Mucosa of rectum (tissue), 2 donors: ENCODE results near the gene PPARD.
"Not testable (repeated sequence)": the region's sequence is repeated elsewhere in the genome, so short reads cannot be mapped to it uniquely, and the experiment has no call there.

Source experiments
- H3K27ac ChIP-seq, 2 donors: one replicate each; pipeline ENCODE4 v1.7.0; 2013; ENCODE audit warnings: inconsistent platforms in 2 of 2, low read depth in 2 of 2, low read length in 2 of 2
- H3K27me3 ChIP-seq, 2 donors: one replicate each; pipeline ENCODE4 v1.7.0; 2013; ENCODE audit warnings: low read length in 2 of 2; ENCODE audit not compliant: control insufficient read depth in 2 of 2, insufficient read depth in 2 of 2
- H3K36me3 ChIP-seq, 2 donors: one replicate each; pipeline ENCODE4 v1.7.0; 2013; ENCODE audit warnings: low read length in 2 of 2; ENCODE audit not compliant: control insufficient read depth in 2 of 2, insufficient read depth in 2 of 2
- H3K4me1 ChIP-seq, 2 donors: one replicate each; pipeline ENCODE4 v1.7.0; 2013; ENCODE audit warnings: low read length in 2 of 2, mild to moderate bottlenecking in 1 of 2; ENCODE audit not compliant: control insufficient read depth in 2 of 2, insufficient read depth in 2 of 2
- H3K4me3 ChIP-seq, 2 donors: one replicate each; pipeline ENCODE4 v1.7.0; 2013; ENCODE audit warnings: low read length in 2 of 2
- H3K9ac ChIP-seq, 2 donors: one replicate each; pipeline ENCODE4 v1.7.0; 2013; ENCODE audit warnings: low read length in 2 of 2, low read depth in 1 of 2, mild to moderate bottlenecking in 1 of 2
- H3K9me3 ChIP-seq, 2 donors: one replicate each; pipeline ENCODE4 v1.7.0; 2013; ENCODE audit warnings: low read length in 2 of 2; ENCODE audit not compliant: control insufficient read depth in 2 of 2
- donor health status: healthy.
- donor health status: Normal muscosa, but diverticular disease.

The PPARD gene

GRCh38 chr6:35377002-35377401, 34.6 kb downstream of the PPARD start:
- H3K36me3 ChIP-seq = peaks cover 0 to 4% of the 10 kb centered on the region in 2 donors
- H3K9me3 ChIP-seq = no peaks in the 10 kb centered on the region
- no peak overlapping the region for H3K4me3 ChIP-seq
- H3K4me1 ChIP-seq = no peaks in the 10 kb centered on the region
- no peak overlapping the region for H3K27ac ChIP-seq
- H3K9ac ChIP-seq = no peak overlapping the region
- no peaks in the 10 kb centered on the region for H3K27me3 ChIP-seq

- H3K4me1 ChIP-seq = no peaks in the 10 kb centered on the region
- no peaks in the 10 kb centered on the region for H3K27me3 ChIP-seq
- H3K4me3 ChIP-seq = no peak overlapping the region
- no peak overlapping the region for H3K27ac ChIP-seq
- no peak overlapping the region for H3K9ac ChIP-seq
- H3K9me3 ChIP-seq = peaks cover 0 to 3% of the 10 kb centered on the region in 2 donors
- H3K36me3 ChIP-seq = peaks cover 0 to 9% of the 10 kb centered on the region in 2 donors
These were observed 35.9 kb downstream of the PPARD start for GRCh38 chr6:35378261-35378660.

- no peak overlapping the region for H3K27ac ChIP-seq
- H3K9me3 ChIP-seq = peaks cover 0 to 3% of the 10 kb centered on the region in 2 donors
- H3K4me3 ChIP-seq = no peak overlapping the region
- H3K27me3 ChIP-seq = no peaks in the 10 kb centered on the region
- peaks cover 0 to 5% of the 10 kb centered on the region in 2 donors for H3K4me1 ChIP-seq
- H3K9ac ChIP-seq = no peak overlapping the region
- peaks cover 0 to 8% of the 10 kb centered on the region in 2 donors for H3K36me3 ChIP-seq
These were observed 38.8 kb downstream of the PPARD start for GRCh38 chr6:35381132-35381531.

- Histone ChIP-seq H3K4me1 (peaks cover 0 to 5% of the 10 kb centered on the region in 2 donors), H3K4me3 (no peak overlapping the region), H3K36me3 (peaks cover 0 to 8% of the 10 kb centered on the region in 2 donors), H3K9ac (no peak overlapping the region), H3K27ac (no peak overlapping the region), H3K9me3 (peaks cover 0 to 3% of the 10 kb centered on the region in 2 donors), H3K27me3 (no peaks in the 10 kb centered on the region)
These were observed 39.7 kb downstream of the PPARD start for GRCh38 chr6:35382015-35382414.

DNA sequence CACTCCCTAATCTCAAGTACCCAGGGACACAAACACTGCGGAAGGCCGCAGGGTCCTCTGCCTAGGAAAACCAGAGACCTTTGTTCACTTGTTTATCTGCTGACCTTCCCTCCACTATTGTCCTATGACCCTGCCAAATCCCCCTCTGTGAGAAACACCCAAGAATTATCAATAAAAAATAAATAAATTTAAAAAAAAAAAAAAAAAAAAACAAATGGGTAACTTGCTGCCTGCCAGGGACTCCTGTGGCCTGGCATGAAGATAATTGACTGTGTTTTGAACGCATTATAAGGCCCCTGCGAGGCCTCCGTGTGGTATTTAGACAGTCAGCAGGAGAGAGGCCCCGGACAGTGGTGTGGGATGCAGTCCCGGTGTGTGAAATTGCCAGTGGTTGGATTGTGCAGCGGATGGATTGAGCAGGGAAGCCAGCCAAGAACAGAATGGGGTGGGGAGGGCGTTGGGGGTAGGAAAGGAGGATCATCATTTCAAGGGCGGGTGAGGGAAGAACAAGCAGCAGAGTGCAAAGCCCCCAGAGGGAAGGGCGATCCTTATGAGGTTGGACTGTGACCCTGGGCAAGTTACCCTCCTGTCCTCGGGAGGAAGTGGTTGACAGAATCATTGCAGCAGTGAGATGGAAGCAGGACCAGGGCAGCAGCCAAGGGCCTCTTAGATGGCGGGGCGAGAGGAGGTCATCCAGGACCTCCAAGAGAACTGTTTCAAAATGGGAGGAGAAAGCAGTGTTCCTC, 43.3 kb downstream of the PPARD start:
- H3K27ac ChIP-seq = peak overlapping the region in 1 of 2 donors; percentile 50
- H3K4me3 ChIP-seq = no peak overlapping the region
- H3K27me3 ChIP-seq = no peaks in the 10 kb centered on the region
- peaks cover 0 to 6% of the 10 kb centered on the region in 2 donors for H3K36me3 ChIP-seq
- H3K9me3 ChIP-seq = peaks cover 0 to 3% of the 10 kb centered on the region in 2 donors
- H3K4me1 ChIP-seq = peaks cover 6 to 26% of the 10 kb centered on the region in 2 donors
- H3K9ac ChIP-seq = no peak overlapping the region

DNA sequence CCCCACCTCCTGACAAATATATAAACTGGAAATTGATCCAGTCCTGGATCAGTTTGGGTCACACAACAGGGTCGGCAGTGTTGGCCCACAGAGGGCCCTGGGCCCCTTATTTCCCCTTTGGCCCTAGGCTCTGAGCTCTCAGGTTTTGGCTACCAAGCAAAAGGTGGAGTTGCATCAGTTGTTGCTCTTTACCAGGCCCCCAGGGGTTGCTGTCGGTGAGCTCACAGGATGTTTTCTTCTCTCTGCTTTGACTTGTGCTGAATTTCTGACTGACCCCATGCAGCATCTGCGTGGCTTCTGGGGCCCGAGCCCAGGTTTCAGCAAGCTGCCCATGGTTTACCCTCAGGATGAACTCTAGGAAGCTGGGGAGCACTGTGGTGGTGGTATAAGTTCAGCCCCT, 44.6 kb downstream of the PPARD start:
- Histone ChIP-seq H3K4me1 (peaks cover 15 to 36% of the 10 kb centered on the region in 2 donors), H3K36me3 (peaks cover 0 to 6% of the 10 kb centered on the region in 2 donors), H3K9me3 (peaks cover 0 to 3% of the 10 kb centered on the region in 2 donors)

DNA sequence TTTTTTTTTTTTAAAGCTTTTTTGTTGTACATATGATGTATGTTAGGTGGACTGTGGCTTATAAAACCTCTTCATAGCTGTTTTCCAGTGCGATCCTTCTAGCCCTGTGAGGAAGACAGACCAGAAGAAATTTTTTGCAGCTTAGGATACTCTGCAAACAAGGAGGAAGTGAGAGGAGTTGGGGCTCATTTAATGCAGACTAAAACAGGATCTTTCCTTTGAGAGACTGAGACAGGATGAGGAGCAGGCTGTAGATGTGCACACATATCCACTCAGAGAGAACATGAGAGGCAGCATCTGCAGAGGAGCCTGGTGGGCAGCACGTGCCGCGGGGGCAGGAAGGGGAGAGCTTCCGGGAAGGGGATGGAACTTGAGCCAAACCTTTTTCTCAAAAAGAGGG, 45.7 kb downstream of the PPARD start:
- H3K27ac ChIP-seq = no peak overlapping the region

More for the DNA sequence above, 44.6 kb downstream of the PPARD start:
- no peak overlapping the region for H3K27ac ChIP-seq
- H3K27me3 ChIP-seq = no peaks in the 10 kb centered on the region
- H3K9ac ChIP-seq = no peak overlapping the region
- no peak overlapping the region for H3K4me3 ChIP-seq

GRCh38 chr6:35388772-35389352, 46.5 kb downstream of the PPARD start:
- H3K4me1 ChIP-seq = peaks cover 21 to 51% of the 10 kb centered on the region in 2 donors
- H3K27ac ChIP-seq = peak overlapping the region; percentile 43 to 44
- H3K9me3 ChIP-seq = no peaks in the 10 kb centered on the region
- H3K4me3 ChIP-seq = no peak overlapping the region
- no peaks in the 10 kb centered on the region for H3K36me3 ChIP-seq
- H3K9ac ChIP-seq = no peak overlapping the region
- no peaks in the 10 kb centered on the region for H3K27me3 ChIP-seq

More for the DNA sequence above, 45.7 kb downstream of the PPARD start:
- Histone ChIP-seq H3K27me3 (no peaks in the 10 kb centered on the region), H3K4me3 (no peak overlapping the region), H3K4me1 (peaks cover 21 to 46% of the 10 kb centered on the region in 2 donors), H3K36me3 (peaks cover 0 to under 1% of the 10 kb centered on the region in 2 donors), H3K9ac (no peak overlapping the region), H3K9me3 (peaks cover 0 to under 1% of the 10 kb centered on the region in 2 donors)

GRCh38 chr6:35389386-35389785, 47.0 kb downstream of the PPARD start:
- H3K4me3 ChIP-seq = not testable (repeated sequence)

GRCh38 chr6:35391240-35391968, 49.0 kb downstream of the PPARD start:
- Histone ChIP-seq H3K27ac (peak overlapping the region; percentile 85 to 93), H3K9ac (peak overlapping the region; percentile 67 to 71), H3K4me1 (peaks cover 21 to 46% of the 10 kb centered on the region in 2 donors), H3K27me3 (no peaks in the 10 kb centered on the region), H3K9me3 (no peaks in the 10 kb centered on the region), H3K4me3 (peak overlapping the region; percentile 18 to 52), H3K36me3 (no peaks in the 10 kb centered on the region)

More at GRCh38 chr6:35389386-35389785, 47.0 kb downstream of the PPARD start:
- peaks cover 21 to 51% of the 10 kb centered on the region in 2 donors for H3K4me1 ChIP-seq
- H3K27ac ChIP-seq = peak overlapping the region; percentile 38 to 44
- H3K27me3 ChIP-seq, H3K36me3 ChIP-seq, H3K9me3 ChIP-seq, H3K9ac ChIP-seq: not testable (repeated sequence)
